ENCODE measurements around the gene AFTPH. TPM values are rescaled to one million over a fixed set of nuclear protein-coding genes. Genes with fewer than 3 reads are reported as not detected.
A peak's percentile ranks its signal among the peaks of the same experiment; 100 is the strongest.

Gene AFTPH
- polyA plus RNA-seq, 1 experiment = 22.0 TPM

DNA sequence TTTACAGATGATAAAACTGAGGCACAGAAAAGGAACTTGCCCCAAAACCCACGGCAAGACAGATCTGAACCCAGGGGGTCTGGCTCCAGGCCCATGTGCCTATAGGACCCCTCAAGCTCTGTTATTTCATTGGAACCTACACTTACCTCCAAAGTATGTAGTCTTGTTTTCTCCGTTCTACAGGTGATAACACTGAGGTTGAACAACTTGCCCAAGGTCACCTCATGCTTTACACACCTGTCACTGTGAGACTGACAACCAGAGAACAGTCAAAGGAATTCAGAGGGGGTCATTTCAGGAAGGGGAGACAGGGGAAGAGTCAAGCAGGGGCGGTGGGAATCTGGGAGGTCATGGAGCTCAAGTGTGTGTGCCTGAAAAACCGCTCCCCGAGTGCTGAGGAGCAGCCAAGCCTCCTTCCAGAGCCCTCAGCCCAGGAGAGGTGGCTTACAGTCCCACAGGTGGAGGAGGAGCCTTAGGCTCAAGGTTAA, 81.9 kb downstream of the AFTPH start:
- no peak overlapping the region for H3K4me3 ChIP-seq (ENCODE audit: low read depth, low read length)
- peaks cover 53% of the 10 kb centered on the region for H3K27me3 ChIP-seq (ENCODE audit: control insufficient read depth, insufficient read depth, low read length)
- CTCF ChIA-PET = interaction anchor here (0.7 to 1.9 kb wide), 5 partner anchors 11 to 276 kb away, joined by 3 to 13 read pairs (median 5); no protein-coding TSS in a partner anchor
- H3K9me3 ChIP-seq (ENCODE audit: control insufficient read depth, insufficient read depth, low read length) = peaks cover 4% of the 10 kb centered on the region
- POLR2A ChIA-PET = interaction anchor here (0.5 kb wide), 1 partner anchor 459 kb away, joined by 3 read pairs; no protein-coding TSS in a partner anchor
- DNase-seq (ENCODE audit: low read depth, low spot score) = no peak
- H3K27ac ChIP-seq (ENCODE audit: low read depth, low read length) = no peak overlapping the region
- TF ChIP-seq, protein P1, sequence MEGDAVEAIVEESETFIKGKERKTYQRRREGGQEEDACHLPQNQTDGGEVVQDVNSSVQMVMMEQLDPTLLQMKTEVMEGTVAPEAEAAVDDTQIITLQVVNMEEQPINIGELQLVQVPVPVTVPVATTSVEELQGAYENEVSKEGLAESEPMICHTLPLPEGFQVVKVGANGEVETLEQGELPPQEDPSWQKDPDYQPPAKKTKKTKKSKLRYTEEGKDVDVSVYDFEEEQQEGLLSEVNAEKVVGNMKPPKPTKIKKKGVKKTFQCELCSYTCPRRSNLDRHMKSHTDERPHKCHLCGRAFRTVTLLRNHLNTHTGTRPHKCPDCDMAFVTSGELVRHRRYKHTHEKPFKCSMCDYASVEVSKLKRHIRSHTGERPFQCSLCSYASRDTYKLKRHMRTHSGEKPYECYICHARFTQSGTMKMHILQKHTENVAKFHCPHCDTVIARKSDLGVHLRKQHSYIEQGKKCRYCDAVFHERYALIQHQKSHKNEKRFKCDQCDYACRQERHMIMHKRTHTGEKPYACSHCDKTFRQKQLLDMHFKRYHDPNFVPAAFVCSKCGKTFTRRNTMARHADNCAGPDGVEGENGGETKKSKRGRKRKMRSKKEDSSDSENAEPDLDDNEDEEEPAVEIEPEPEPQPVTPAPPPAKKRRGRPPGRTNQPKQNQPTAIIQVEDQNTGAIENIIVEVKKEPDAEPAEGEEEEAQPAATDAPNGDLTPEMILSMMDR (IDR thresholded peaks at IDR 0.05; ENCODE audit: low read depth, low read length) = no peak

DNA sequence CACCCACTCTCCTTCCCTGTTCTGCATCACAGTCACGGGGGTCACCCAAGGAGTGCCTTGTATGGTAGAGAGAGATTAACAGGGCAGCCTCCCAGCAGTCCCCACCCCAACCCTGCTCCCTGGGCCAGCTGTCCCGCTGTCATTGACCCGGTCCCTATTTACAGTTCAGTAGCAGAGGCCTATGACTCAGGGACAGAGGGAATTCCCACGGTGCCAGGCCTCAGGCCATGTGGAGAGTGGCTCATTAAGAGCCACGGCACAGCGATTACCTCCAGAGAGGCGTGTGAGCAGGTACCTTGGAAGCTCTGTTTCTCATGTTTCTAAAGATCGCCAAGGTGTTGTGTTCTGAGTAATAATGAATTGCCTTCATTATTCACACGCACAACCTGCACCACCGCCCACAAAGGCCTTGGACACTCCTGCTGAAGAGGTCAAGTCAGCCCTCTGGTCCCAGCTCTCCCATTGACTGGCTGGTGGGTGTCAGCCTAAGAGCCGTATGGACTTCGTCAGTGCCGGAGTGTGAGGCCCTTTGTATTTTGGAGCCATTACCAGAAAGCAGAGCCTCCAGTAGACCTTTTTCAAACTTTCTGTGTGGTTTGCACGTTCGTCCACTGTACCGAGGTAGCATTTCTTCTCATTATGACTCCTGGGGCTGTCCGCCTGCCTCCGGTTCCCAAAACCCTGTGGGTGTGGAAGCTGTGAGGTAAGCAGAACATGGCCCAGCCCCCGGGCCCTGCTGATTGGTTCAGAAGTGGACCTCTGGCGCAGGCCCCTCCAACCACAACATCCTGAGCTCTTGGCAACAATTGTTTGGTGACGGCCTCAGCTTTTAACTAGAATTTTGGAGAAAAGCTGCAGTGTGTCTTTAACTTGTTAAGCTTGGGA, 82.6 kb downstream of the AFTPH start:
- CTCF ChIA-PET = interaction anchor here (1.0 to 3.1 kb wide), 5 partner anchors 20 to 265 kb away, joined by 3 to 13 read pairs (median 7); no protein-coding TSS in a partner anchor
- Histone ChIP-seq H3K27ac (ENCODE audit: low read depth, low read length) (no peak overlapping the region), H3K27me3 (ENCODE audit: control insufficient read depth, insufficient read depth, low read length) (peaks cover 50% of the 10 kb centered on the region), H3K9me3 (ENCODE audit: control insufficient read depth, insufficient read depth, low read length) (peaks cover 4% of the 10 kb centered on the region), H3K4me3 (ENCODE audit: low read depth, low read length) (no peak overlapping the region)
- no peak for DNase-seq (ENCODE audit: low read depth, low spot score)
- POLR2A ChIA-PET = no interaction called here
- TF ChIP-seq, protein P1 (IDR thresholded peaks at IDR 0.05; ENCODE audit: low read depth, low read length) = no peak

DNA sequence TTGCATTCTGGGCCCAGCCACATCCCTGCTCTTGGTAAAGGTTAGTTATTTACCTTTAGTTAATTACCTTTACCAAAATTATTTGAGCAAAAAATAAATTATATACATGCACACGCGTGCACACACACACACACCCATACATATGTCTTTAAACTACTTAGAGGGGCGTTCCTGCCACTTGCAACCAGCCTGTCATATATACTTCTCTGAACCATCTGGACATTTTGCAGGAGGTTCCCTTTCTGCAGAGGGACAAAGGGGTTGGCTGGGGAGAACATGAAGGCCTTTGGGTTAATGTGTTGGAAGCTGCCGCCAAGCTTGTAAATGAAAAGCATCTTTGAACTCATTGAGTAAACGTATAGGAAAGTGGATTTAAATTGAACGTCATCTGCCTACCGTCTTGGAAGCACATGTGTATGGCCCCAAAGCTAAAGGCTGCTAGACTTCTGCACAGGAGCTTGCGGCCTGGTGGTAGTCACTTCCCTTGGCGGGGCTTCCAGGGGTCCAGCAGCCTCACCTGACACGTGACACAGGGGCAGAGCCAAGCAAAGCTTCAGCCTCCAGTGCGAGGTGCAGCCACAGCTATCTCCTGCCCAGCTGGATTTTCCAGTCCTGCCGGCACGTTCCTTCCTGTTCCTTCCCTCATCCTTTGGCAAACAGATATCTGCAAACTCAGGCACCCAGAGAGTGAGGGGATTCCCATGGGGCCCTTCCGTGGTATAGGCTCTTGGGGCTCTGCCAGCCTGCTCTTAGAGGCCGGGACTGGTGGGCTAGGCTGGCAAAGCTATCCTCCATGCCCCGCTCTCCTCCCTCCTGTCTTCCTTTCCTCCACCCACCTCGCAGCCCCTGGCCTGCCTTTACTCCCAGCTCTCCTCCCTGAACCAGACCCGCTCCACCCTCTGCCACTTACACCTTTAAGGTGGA, 83.5 kb downstream of the AFTPH start:
- no peak for DNase-seq (ENCODE audit: low read depth, low spot score)
- Histone ChIP-seq H3K4me3 (ENCODE audit: low read depth, low read length) (no peak overlapping the region), H3K27me3 (ENCODE audit: control insufficient read depth, insufficient read depth, low read length) (peaks cover 54% of the 10 kb centered on the region), H3K27ac (ENCODE audit: low read depth, low read length) (no peak overlapping the region), H3K9me3 (ENCODE audit: control insufficient read depth, insufficient read depth, low read length) (peaks cover 4% of the 10 kb centered on the region)
- ChIA-PET CTCF (interaction anchor here (1.0 to 3.1 kb wide), 5 partner anchors 13 to 264 kb away, joined by 3 to 8 read pairs (median 5); no protein-coding TSS in a partner anchor), POLR2A (no interaction called here)
- TF ChIP-seq, protein P1 (IDR thresholded peaks at IDR 0.05; ENCODE audit: low read depth, low read length) = no peak

DNA sequence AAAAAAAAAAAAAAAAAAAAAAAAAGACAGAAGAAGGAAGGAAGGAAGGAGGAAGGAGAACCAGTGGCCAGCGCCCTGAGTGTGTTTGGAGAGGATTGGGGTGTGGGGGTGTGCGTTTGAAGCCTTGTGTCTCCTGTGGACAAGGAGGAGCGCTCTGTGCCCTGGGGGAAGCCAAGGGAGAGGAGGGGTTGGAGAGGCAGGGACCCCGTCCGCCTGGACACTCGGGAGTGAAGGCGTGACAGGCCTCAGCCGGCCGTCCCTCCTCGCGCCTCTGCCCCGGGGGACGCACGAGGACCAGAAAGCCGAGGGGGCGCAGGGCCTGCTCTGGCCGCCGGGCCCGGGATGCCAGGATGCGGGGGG, 84.7 kb downstream of the AFTPH start:
- ChIA-PET POLR2A (interaction anchor here (0.6 kb wide), 1 partner anchor 258 kb away, joined by 3 read pairs; no protein-coding TSS in a partner anchor), CTCF (interaction anchor here (1.1 to 3.1 kb wide), 6 partner anchors 10 to 264 kb away, joined by 3 to 9 read pairs (median 5); no protein-coding TSS in a partner anchor)
- DNase-seq (ENCODE audit: low read depth, low spot score) = no peak
- TF ChIP-seq, protein P1 (IDR thresholded peaks at IDR 0.05; ENCODE audit: low read depth, low read length) = no peak
- peak overlapping the region; percentile 13; the same call in 1 of the 2 replicates for H3K4me3 ChIP-seq (ENCODE audit: low read depth, low read length)
- H3K9me3 ChIP-seq (ENCODE audit: control insufficient read depth, insufficient read depth, low read length) = peaks cover 4% of the 10 kb centered on the region
- H3K27ac ChIP-seq (ENCODE audit: low read depth, low read length) = no peak overlapping the region
- H3K27me3 ChIP-seq (ENCODE audit: control insufficient read depth, insufficient read depth, low read length) = peaks cover 55% of the 10 kb centered on the region
